ENCODE results near the gene RTEL1. TPM values are rescaled to one million over a fixed set of nuclear protein-coding genes. Genes with fewer than 3 reads are reported as not detected.

Gene RTEL1
- total RNA-seq, 4 donors from 2014 or later: 8.5 to 38.3 (median 12.7) TPM

DNA sequence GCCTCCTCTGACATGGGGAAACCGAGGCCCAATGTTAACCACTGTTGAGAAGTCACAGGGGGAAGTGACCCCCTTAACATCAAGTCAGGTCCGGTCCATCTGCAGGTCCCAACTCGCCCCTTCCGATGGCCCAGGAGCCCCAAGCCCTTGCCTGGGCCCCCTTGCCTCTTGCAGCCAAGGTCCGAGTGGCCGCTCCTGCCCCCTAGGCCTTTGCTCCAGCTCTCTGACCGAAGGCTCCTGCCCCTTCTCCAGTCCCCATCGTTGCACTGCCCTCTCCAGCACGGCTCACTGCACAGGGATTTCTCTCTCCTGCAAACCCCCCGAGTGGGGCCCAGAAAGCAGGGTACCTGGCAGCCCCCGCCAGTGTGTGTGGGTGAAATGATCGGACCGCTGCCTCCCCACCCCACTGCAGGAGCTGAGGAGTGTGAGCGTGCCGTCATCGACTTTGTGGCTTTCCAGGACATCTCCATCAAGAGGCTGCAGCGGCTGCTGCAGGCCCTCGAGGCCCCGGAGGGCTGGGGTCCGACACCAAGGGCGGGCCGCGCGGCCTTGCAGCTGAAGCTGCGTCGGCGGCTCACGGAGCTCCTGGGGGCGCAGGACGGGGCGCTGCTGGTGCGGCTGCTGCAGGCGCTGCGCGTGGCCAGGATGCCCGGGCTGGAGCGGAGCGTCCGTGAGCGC, 39.9 kb downstream of the RTEL1 start:
- TF ChIP-seq POLR2A (IDR thresholded peaks at IDR 0.05): no peak
- TF ChIP-seq, protein P1, sequence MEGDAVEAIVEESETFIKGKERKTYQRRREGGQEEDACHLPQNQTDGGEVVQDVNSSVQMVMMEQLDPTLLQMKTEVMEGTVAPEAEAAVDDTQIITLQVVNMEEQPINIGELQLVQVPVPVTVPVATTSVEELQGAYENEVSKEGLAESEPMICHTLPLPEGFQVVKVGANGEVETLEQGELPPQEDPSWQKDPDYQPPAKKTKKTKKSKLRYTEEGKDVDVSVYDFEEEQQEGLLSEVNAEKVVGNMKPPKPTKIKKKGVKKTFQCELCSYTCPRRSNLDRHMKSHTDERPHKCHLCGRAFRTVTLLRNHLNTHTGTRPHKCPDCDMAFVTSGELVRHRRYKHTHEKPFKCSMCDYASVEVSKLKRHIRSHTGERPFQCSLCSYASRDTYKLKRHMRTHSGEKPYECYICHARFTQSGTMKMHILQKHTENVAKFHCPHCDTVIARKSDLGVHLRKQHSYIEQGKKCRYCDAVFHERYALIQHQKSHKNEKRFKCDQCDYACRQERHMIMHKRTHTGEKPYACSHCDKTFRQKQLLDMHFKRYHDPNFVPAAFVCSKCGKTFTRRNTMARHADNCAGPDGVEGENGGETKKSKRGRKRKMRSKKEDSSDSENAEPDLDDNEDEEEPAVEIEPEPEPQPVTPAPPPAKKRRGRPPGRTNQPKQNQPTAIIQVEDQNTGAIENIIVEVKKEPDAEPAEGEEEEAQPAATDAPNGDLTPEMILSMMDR (IDR thresholded peaks at IDR 0.05): no peak
- WGBS, 2 donors: 69 to 71% methylated on average over 35 to 39 of the region's 40 CpGs
- DNase-seq (ENCODE audit: low spot score in 2 of 2): peak in 1 of 2 donors; percentile 83
- H3K4me3 ChIP-seq (ENCODE audit: low read depth, poor library complexity, severe bottlenecking): no peak overlapping the region
- intact Hi-C loops (cut with DNase I; ENCODE audit: low total_unique reads): no loop called here

DNA sequence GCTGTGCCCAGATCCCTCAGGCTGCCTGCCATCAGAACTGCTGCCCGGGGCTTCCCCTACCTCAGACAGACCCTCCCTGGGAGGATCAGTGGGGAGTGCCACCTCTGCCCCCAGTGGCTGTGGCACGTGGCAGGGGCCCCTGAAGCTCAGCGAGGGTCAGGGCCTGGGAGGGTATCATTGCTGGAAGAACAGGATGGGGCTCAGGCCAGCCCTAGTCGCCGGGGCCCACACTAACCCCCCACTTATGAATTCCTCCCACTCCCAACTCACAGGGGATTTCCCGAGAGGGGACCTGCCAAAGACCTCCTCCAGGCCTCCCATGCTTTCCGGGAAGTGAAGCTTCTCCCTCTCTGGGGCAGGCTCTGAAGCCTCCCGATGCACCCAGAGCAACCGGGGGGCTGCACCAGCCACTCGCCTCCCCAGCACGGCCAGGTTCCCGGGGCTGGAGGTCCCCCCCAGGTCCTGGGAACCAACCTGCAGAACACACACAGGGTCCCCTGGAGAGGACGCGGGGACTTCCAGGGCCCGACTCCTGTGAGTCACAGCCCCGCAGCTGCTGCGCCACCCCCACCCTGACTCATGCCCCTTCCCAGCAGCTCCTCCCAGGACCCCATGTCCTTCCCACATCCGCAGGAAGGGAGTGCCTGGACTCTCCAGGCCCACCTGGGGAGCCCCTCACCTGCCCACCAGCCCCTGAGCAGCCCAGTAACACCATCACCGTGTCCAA, 40.8 kb downstream of the RTEL1 start:
- intact Hi-C loops (cut with DNase I; ENCODE audit: low total_unique reads): no loop called here
- WGBS, 2 donors: 16 to 19% methylated on average over 5 to 19 of the region's 19 CpGs
- TF ChIP-seq, protein P1 (IDR thresholded peaks at IDR 0.05): no peak
- TF ChIP-seq POLR2A (IDR thresholded peaks at IDR 0.05): no peak
- peak in 1 of 2 donors; percentile 92 for DNase-seq (ENCODE audit: low spot score in 2 of 2)
- no peak overlapping the region for H3K4me3 ChIP-seq (ENCODE audit: low read depth, poor library complexity, severe bottlenecking)

DNA sequence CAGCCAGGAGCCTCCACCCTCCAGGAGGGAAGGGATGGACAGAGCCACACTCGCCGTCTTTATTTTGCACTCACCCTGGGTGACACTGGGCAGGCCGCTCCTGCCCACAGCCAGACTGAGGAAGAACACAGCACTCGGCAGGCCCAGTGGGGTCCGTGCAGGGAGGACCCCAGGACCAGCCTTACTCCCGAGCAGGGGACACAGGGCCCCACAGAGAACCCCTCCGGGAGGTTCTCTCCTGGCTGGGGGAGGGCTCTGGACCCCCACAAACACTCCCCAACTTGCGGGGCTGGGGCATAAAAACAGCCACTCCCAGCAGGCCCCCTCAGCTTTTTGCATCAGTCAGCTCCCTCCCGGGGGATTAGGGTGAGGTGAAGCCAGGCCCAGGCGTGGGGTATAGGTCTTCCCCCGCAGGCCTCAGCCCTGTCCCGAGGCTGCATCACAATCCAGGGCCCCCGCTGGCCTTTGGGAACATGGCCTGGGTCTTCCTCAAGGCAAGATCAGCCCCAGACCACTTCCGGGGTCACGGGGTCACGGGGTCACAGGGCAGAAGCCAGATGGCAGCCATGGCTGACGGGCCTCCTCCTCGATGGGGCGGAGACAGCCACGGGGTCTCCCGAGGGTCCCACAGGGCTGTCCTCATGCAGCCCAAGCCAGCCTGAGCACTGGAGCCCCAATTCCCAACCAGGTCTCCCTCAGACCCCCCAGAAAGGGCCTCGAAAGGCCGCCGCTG, 41.5 kb downstream of the RTEL1 start:
- DNase-seq (ENCODE audit: low spot score in 2 of 2): peak in 1 of 2 donors; percentile 84
- H3K4me3 ChIP-seq (ENCODE audit: low read depth, poor library complexity, severe bottlenecking): no peak overlapping the region
- TF ChIP-seq POLR2A (IDR thresholded peaks at IDR 0.05): no peak
- TF ChIP-seq, protein P1 (IDR thresholded peaks at IDR 0.05): no peak
- intact Hi-C loops (cut with DNase I; ENCODE audit: low total_unique reads): no loop called here
- 63 to 71% methylated on average over 8 to 24 of the region's 24 CpGs for WGBS, 2 donors

DNA sequence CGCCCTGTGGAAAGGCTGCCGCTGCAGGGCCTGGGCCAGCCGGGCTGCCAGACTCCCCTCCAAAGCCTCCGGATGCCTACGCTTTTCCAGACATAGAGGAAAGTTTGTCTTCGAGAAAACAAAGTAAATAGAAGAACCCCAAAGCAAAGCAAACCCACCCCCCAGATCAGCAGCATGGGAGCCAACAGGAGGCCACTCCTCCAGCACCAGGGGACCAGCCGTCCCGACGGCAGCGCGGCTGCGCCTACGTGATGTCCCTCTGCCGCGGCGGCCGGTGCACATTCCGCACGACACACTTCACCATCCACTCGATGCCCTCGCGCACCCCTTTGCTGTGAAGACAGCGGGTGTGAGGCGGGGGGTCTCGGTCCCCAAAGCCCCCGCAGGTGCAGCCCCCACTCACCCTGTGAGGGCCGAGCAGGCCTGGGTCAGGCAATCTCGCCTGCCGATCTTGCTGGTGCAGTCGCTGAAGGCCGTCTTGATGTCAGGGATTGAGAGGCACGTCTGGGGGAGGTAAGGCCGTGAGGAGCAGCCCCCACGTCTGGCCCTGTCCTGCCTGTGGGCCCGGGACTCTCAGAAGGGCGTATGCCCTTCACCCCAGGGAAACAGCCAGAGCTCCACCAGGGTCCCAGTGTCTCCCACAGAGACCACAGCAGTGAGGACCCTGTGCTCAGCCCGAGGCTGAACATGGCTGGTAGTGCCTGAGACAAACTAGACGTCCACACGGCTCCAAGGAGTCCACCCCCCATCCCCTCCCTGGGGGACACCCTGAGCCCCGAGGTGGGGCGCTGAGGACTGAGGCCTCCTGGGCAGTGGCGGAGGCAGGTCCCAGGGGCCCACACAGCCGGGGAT, 42.3 kb downstream of the RTEL1 start:
- DNase-seq (ENCODE audit: low spot score in 2 of 2): no peak
- 86 to 90% methylated on average over 23 to 41 of the region's 43 CpGs for WGBS, 2 donors
- TF ChIP-seq, protein P1 (IDR thresholded peaks at IDR 0.05): no peak
- TF ChIP-seq POLR2A (IDR thresholded peaks at IDR 0.05): no peak
- no peak overlapping the region for H3K4me3 ChIP-seq (ENCODE audit: low read depth, poor library complexity, severe bottlenecking)
- intact Hi-C loops (cut with DNase I; ENCODE audit: low total_unique reads): no loop called here

DNA sequence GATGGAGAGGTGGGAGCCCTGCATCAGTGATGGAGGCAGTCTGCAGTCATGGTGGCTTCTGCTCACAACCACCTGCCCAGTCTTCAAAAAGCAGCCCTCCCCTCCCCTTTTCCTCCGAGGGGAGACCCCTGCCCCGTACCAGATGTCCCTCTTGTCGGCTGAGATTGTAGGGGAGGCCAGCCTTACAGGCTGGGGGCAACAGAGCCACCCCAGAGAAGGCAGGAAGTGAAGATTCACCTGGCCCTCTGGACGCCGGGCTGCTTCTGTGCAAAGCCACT, 42.9 kb downstream of the RTEL1 start:
- TF ChIP-seq, protein P1 (IDR thresholded peaks at IDR 0.05): no peak
- TF ChIP-seq POLR2A (IDR thresholded peaks at IDR 0.05): no peak
- no peak overlapping the region for H3K4me3 ChIP-seq (ENCODE audit: low read depth, poor library complexity, severe bottlenecking)
- intact Hi-C loops (cut with DNase I; ENCODE audit: low total_unique reads): no loop called here
- no peak for DNase-seq (ENCODE audit: low spot score in 2 of 2)
- WGBS, 2 donors: 72 to 84% methylated on average over 4 to 5 of the region's 5 CpGs

Data from lower leg skin (tissue), 4 donors.